Activated CD4-positive, alpha-beta T cell treated with anti-CD3 and anti-CD28 coated beads, Interleukin-2, amount 50 U/mL, for 48 hours (primary cell): ENCODE data around the gene LHX2.
"Not testable (repeated sequence)": the region's sequence is repeated elsewhere in the genome, so short reads cannot be mapped to it uniquely, and the experiment has no call there.

Source experiments
- DNase-seq, 2 experiments: peaks; one replicate each; pipeline ENCODE4 v3.0.0-alpha.2; 2020

The LHX2 gene

GRCh38 chr9:124011460-124012301 lies at the start of gene LHX2:
Gene LHX2 (plus strand): TSS chr9:124011768. CDS start chr9:124012349, 581 bp downstream.
- DNase-seq, result peak; percentile 52 to 61

DNA sequence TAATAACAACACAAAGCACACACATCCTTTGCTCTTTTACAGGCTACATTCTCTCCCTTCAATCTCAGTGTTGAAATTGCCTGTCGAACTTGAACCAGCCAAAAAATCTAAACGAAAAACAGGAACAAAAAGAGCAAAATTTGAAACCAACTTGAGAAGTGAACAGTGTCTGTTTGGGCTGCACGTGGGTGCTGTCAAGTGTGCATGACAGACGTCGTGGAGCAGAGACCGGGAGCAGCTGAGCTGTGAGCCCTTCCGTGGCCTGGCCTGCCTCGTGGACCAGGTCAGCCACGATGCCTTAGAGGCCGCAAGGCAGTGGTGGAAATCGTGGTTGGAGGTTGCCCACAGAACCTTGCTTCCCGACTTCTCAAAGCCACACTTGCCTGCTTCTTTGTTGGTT lies 46.8 kb upstream of the LHX2 start:
- no peak for DNase-seq

DNA sequence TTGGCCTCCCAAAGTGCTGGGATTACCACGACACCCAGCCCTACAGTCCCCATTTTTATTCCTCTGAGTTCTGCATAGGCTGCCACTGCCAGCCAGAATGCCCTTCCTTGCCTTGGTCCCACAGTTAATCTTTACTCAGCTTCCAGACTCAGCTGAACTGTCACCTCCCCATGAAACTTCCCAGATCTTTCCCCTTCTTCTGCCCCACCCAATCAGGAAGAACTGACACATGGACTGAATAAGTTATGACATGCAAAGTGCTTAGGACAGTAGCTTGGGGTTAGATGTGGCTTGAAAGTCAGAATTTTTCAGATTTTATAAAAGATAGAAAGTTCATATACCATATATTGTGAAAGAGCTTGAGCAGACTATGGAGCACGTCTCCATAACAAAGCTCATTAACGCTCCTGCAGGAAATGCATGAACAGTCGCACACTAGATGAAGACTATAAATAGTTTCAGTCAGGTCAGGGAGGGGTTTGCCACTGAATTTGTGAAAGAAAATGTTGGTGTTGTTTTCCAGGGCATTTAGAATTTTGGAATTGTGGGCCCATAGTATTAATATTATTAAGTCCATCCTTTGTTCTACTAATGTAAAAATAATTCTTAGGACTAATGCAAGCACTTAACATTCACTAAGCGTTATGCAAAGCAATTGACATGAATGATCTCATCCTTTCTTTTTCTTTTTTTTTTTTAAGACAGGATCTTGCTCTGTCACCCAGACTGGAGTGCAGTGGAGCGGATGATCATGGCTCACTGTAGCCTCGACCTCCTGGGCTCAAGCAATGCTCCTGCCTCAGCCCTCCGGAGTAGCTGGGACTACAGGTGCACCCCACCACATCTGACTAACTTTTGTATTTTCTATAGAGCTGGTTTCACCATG lies 45.5 kb upstream of the LHX2 start:
- no peak for DNase-seq

DNA sequence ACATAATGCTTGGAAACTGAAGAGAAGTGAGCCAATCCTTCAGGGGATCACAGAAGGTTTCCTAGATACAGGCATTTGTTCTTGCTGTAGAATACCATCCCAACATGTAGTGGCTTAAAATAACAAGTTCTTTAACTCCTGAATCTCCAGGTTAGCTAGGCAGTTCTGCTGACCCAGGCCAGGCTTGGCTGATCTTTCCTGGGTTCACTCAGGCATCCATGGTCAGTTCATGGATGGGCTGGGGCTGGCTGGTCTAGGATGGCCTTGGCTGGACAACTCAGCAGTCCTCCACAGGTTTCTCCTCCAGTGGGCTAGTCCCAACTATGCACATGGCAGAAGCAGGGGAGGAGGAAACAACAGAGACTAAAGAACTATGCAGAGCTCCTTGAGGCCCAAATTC lies 44.2 kb upstream of the LHX2 start:
- DNase-seq, result no peak

DNA sequence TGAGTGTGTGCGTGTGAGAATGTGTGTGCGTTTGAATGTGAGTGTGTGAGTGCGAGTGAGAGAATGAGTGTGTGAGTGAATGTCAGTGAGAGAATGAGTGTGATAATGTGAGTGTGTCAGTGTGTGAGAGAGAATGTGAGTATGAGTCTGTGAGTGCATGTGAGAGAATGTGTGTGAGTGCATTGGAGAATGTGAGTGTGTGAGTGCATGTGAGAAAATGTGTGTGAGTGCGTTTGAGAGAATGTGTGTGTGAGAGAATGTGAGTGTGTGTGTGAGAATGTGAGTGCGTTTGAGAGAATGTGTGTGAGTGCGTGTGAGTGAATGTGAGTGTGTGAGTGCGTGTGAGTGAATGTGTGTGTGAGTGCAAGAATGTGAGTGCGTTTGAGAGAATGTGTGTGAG lies 39.0 kb upstream of the LHX2 start:
- DNase-seq, result no peak

DNA sequence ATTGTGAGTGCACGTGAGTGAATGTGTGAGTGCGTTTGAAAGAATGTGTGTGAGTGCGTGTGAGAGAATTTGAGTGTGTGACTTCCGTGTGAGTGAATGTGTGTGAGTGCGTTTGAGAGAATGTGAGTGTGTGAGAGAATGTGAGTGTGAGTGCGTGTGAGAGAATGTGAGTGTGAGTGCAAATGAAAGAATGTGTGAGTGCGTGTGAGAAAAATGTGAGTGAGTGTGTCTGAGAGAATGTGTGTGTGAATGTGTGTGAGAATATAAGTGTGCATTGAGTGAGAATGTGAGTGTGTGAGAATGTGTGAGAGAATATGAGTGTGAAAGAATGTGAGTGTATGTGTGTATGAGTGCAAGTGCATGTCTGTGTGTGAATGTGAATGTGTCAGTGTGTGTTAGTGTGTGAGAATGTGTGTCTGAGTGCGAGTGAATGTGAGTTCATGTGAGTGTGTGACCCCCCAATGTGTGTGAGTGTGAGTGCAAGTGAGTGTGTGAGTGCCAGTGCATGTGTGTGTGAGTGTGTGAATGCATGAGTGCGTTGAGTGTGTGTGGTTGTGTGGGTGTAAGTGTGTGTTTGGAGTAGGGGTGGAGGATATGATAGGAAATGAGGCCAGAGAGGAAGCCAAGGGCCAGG lies 37.9 kb upstream of the LHX2 start:
- no peak for DNase-seq

DNA sequence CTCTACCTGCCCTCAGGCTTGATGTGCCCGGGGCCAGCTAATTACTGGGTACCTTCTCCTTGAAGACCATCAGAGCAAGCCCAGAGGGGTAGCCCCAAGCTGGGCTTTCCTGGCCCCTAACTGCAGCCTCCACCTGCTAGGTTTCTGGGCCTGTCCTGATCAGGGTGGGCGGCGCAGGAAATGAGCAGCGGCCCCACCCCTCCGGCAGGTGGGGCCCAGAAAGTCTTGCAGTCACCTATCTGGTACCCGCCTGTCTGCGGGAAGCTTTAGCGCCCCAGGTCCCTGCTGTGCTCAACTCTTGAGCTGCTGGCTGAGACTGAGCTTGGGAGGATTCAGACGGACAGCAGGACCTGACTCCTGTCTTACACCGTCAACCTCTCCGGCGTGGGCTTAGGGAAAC lies 37.1 kb upstream of the LHX2 start:
- no peak for DNase-seq

DNA sequence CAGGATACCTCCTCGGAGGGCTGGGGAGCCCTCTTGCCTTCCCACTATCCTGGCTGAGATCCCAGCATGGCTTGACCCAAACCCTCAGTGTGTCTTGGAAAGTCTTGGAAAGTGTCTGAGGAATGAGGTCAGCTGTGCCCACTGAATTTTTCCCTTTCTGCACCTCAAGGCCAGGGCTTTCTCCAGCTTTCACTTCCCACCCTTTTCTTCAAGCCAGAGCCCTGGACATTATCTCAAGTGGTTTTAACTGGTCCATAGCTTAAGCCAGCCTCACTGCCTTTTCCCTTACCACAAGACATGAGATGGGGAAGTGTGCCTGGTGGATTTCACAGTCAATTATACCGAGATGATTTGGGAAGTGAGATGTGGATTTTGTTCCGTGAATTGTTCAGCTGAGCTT lies 35.7 kb upstream of the LHX2 start:
- DNase-seq, result no peak

- not testable (repeated sequence) for DNase-seq
These were observed 35.0 kb upstream of the LHX2 start for GRCh38 chr9:123976579-123976978.

DNA sequence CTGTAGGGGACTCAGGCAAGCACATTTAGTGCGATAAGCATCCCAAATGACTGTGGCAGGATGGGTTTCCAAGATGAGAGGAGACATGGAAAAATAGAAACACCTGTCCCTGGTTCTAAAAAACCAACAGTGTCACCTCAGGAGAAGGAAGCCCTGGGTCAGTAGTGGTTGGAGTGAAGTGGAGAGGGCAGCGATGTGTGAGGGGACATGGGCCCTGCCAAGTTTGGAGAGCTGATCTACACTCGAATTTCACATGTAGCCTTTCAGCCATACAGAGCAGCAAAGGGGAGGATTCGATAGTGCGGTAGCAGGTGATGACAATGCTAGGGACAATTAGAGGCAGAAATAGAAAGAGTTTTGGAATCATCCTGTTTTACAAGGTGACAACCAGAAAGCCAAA lies 32.6 kb upstream of the LHX2 start:
- no peak for DNase-seq

DNA sequence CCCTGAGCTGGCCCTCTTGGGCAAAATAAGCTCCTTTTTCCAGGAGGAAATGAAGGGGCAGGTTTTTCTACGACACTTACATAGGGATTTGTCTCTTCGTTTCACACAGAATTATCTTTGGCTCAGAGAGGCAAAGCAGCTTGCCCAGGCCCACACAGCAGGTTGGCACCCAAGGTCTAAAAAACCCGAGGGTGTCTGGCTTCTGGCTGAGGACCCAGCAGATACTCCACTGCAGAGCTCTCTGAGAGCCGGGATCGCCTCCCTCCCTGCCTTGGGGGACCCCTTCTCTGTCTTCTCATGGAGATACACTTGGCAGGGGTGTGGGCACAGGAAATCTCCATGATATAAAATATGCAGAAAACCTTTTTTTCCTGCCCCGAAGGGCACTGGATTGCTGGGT lies 29.0 kb upstream of the LHX2 start:
- no peak for DNase-seq

- DNase-seq, result no peak
These were observed 28.5 kb upstream of the LHX2 start for GRCh38 chr9:123983047-123983446.

DNA sequence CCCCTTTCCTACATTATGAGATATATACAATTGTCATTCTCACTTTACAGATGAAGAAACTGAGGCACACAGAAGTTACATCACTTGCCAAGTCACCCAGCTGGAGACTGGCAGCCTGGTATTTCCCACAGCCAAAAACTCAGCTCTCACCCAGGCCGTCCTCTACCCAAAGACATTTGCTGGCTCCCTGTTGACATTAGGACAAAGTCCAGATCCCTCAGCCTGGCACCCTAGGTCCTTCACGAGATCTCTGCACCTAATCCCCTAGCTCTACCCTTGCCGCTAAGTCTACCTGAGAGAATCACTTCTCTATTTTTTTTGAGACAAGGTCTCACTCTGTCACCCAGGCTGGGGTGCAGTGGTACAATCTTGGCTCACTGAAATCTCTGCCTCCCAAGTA lies 26.8 kb upstream of the LHX2 start:
- DNase-seq, result no peak

DNA sequence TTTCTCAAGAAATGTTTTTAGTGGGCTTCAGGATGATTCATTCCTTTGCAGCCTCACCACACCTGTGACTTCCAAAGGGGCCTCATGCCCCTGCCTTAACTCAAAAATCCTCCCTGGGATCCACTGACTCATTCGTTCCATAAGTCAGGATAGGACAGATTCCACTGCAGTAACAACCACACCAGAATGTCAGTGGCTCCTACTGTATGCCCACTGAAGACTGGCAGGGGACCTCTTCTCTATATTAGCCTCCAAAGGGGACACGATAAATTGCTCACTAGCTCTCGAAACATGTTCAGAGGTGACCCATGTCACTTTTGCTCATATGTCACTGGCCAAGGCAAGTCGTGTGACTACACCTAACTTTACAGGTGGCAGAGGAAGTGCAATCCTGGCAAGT lies 25.7 kb upstream of the LHX2 start:
- DNase-seq, result no peak

- DNase-seq, result no peak
These were observed 21.1 kb upstream of the LHX2 start for GRCh38 chr9:123990427-123990826.

DNA sequence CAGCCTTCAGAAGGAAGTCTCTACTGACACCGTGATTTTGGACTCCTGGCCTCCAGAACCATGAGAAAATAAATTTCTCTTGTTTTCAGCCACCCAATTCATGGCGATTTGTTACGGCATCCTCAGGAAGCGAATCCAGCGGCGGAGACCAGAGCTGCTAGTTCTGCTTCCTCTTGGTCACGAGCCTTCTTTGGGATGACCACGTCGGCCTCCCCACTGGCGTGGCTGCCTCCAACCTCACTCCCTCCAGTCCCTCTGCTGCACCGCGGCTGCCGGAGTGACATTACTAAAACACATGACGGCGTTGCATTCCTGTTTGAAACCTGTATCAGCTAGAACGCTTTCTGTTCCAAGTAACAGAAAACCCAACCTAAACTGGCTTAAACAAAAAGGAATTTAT lies 18.9 kb upstream of the LHX2 start:
- not testable (repeated sequence) for DNase-seq

DNA sequence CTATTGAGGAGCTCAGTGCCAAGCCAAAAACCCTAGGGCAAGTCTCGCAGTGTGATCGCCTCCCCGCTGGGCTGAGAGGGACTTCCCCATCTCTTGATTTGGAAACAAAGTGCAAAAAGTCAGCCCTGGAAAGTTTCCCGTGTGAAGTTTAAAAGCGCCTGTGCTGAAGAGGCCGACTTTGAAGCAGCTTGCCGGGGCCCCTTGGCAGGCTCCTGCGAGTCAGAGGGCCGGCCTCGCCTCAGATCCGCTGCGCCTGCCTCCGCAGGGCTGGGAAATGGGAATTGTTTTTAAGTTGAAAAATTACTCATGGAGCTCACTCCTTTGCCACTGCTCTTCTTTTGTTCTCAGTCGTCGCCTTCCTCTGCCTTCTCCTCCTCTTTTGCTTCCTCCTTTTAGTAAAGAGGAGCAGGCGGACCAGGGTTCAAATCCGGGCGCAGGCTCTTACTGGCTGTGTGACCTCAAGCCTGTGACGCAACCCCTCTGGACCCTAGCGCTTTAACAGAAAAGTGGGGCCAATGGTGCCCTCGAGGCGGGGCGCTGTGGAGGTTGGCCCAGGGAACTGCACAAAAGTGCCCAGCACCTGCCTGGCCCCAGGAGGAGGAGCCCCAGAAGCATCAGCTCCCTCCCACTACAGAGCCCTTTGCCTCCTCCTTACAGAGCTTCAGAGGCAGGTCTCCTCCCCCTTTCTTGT lies 14.7 kb upstream of the LHX2 start:
- peak; percentile 62 to 73 for DNase-seq

DNA sequence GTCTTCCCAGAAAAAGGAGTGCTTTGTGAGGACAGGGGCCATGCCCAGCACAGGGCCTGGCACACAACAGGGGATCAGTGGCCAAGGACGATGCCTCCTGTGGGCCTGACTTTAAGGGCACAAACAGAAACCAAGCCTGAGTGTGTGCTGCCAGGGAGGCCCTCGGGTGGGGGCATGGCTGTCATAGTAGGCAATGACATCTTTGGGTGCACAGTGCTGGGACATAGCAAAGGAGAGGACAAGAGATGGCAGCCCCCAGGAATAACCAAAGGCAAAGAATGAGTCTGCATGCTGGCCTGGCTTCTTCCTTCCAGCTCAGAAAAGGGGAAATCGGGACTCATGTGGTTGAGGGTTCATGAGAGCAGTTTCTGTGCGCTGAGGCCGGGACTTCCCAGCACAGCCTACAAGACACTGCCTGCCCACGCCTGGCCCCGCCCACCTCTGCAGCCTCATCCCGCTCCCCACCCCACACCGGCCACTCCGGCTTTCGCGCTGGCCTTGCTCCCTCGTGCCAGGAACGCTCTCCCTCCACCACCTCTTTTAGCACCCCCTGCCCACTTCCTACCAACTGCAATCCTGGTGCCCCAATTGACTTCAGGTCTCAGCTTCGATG lies 13.8 kb upstream of the LHX2 start:
- peak in 1 of 2 experiments; percentile 59 for DNase-seq

GRCh38 chr9:123998278-123998925 lies 13.2 kb upstream of the LHX2 start:
- DNase-seq, result no peak

DNA sequence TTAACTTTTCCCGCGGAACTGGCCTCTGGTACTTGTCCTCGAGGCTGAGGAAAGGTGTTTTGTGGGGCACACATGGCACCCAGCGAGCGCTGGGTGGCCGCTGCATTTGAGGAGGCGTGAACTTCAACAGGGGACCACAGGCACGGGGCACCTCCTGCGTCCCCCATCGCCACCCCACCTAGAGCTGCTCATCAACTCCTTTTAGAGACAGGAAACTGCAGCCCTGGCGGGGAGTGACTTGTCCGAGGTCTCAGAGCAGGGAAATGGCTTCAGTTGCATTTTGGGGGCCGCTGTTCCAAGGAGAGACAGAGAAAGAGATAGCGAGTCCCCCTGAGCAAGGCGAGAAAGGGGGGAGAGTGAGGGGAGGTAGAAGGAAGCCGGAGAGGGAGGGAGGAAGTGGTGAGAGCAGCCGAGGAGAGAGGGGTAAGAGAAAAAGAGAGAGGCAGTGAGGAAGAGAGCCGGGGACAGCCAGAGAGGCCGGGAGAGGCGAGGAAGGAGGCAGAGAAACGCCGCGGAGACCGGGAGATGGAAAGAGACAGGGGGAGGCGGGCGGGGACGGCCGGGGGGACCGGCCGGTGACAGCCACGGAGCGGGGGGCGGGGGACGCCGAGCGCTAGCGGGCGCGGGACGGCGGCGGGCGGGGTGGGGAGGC lies 12.5 kb upstream of the LHX2 start:
- DNase-seq, result no peak

- no peak for DNase-seq
These were observed 11.9 kb upstream of the LHX2 start for GRCh38 chr9:123999661-124000060.
